Suprapubic skin (tissue), 4 donors: Measurements from ENCODE around the gene PRKN.

Source experiments
- EP300 ChIP-seq: sonication (generic); formaldehyde crosslinking; IDR thresholded peaks from one replicate; pipeline ENCODE4 v1.6.1; 2017; ENCODE audit warnings: antibody characterized with exemption
- POLR2A ChIP-seq, 2 donors: fragments of 450-650 bp; IDR thresholded peaks; one replicate each; pipeline ENCODE4 v1.6.1; 2017; ENCODE audit warnings: antibody characterized with exemption in 2 of 2, mild to moderate bottlenecking in 2 of 2, moderate library complexity in 2 of 2
- POLR2AphosphoS5 ChIP-seq, 3 donors: sonication (generic); formaldehyde crosslinking; IDR thresholded peaks; one replicate each; pipeline ENCODE4 v1.6.1; 2017; ENCODE audit warnings: antibody characterized with exemption in 3 of 3
- TF ChIP-seq, protein P1 (sequence below), 2 donors: fragments of 200-600 bp in 1 of 2; fragments of 450-650 bp in 1 of 2; sonication (generic) in 1 of 2; IDR thresholded peaks; one replicate each; pipeline ENCODE4 v1.5.1; 2016 to 2019; ENCODE audit warnings: antibody characterized with exemption in 2 of 2, mild to moderate bottlenecking in 1 of 2, moderate library complexity in 1 of 2

- TF ChIP-seq, protein P1, sequence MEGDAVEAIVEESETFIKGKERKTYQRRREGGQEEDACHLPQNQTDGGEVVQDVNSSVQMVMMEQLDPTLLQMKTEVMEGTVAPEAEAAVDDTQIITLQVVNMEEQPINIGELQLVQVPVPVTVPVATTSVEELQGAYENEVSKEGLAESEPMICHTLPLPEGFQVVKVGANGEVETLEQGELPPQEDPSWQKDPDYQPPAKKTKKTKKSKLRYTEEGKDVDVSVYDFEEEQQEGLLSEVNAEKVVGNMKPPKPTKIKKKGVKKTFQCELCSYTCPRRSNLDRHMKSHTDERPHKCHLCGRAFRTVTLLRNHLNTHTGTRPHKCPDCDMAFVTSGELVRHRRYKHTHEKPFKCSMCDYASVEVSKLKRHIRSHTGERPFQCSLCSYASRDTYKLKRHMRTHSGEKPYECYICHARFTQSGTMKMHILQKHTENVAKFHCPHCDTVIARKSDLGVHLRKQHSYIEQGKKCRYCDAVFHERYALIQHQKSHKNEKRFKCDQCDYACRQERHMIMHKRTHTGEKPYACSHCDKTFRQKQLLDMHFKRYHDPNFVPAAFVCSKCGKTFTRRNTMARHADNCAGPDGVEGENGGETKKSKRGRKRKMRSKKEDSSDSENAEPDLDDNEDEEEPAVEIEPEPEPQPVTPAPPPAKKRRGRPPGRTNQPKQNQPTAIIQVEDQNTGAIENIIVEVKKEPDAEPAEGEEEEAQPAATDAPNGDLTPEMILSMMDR (IDR thresholded peaks at IDR 0.05): no peak
- no peak for TF ChIP-seq POLR2A (IDR thresholded peaks at IDR 0.05)
- TF ChIP-seq POLR2AphosphoS5 (IDR thresholded peaks at IDR 0.05): no peak
- TF ChIP-seq EP300: no peak
These were observed 766.5 kb downstream of the PRKN start for GRCh38 chr6:161961046-161961445.
